ENCODE results near the gene DENND5B.
"Not testable (repeated sequence)": the region's sequence is repeated elsewhere in the genome, so short reads cannot be mapped to it uniquely, and the experiment has no call there.

DENND5B gene

GRCh38 chr12:31574367-31574766, 16.6 kb downstream of the DENND5B start:
- not testable (repeated sequence) for H3K27me3 ChIP-seq (ENCODE audit: control insufficient read depth in 1 of 2, insufficient read depth in 2 of 2, low read length in 2 of 2); H3K4me3 ChIP-seq (ENCODE audit: low read length in 2 of 2); H3K36me3 ChIP-seq (ENCODE audit: control insufficient read depth in 2 of 2, insufficient read depth in 2 of 2, low read length in 2 of 2); H3K9ac ChIP-seq (ENCODE audit: low read length in 2 of 2); H3K4me1 ChIP-seq (ENCODE audit: control insufficient read depth, insufficient read depth, low read length); H3K9me3 ChIP-seq (ENCODE audit: control insufficient read depth in 2 of 2, low read length in 2 of 2); H3K27ac ChIP-seq (ENCODE audit: low read length)

- no peak overlapping the region for H3K4me3 ChIP-seq (ENCODE audit: low read length in 2 of 2)
- H3K36me3 ChIP-seq (ENCODE audit: control insufficient read depth in 2 of 2, insufficient read depth in 2 of 2, low read length in 2 of 2): no peaks in the 10 kb centered on the region
- no peak overlapping the region for H3K9ac ChIP-seq (ENCODE audit: low read length in 2 of 2)
- H3K27ac ChIP-seq (ENCODE audit: low read length): no peak overlapping the region
- peaks cover 2% of the 10 kb centered on the region for H3K4me1 ChIP-seq (ENCODE audit: control insufficient read depth, insufficient read depth, low read length)
- H3K9me3 ChIP-seq (ENCODE audit: control insufficient read depth in 2 of 2, low read length in 2 of 2): no peaks in the 10 kb centered on the region
- no peaks in the 10 kb centered on the region for H3K27me3 ChIP-seq (ENCODE audit: control insufficient read depth in 1 of 2, insufficient read depth in 2 of 2, low read length in 2 of 2)
These were observed 17.9 kb downstream of the DENND5B start for GRCh38 chr12:31572900-31573600.

- Histone ChIP-seq H3K4me3 (ENCODE audit: low read length in 2 of 2) (no peak overlapping the region), H3K4me1 (ENCODE audit: control insufficient read depth, insufficient read depth, low read length) (peaks cover 2% of the 10 kb centered on the region), H3K36me3 (ENCODE audit: control insufficient read depth in 2 of 2, insufficient read depth in 2 of 2, low read length in 2 of 2) (no peaks in the 10 kb centered on the region), H3K9ac (ENCODE audit: low read length in 2 of 2) (no peak overlapping the region), H3K9me3 (ENCODE audit: control insufficient read depth in 2 of 2, low read length in 2 of 2) (no peaks in the 10 kb centered on the region), H3K27ac (ENCODE audit: low read length) (no peak overlapping the region), H3K27me3 (ENCODE audit: control insufficient read depth in 1 of 2, insufficient read depth in 2 of 2, low read length in 2 of 2) (no peaks in the 10 kb centered on the region)
These were observed 20.1 kb downstream of the DENND5B start for GRCh38 chr12:31570880-31571279.

- H3K4me3 ChIP-seq (ENCODE audit: low read length in 2 of 2); H3K4me1 ChIP-seq (ENCODE audit: control insufficient read depth, insufficient read depth, low read length); H3K9ac ChIP-seq (ENCODE audit: low read length in 2 of 2); H3K9me3 ChIP-seq (ENCODE audit: control insufficient read depth in 2 of 2, low read length in 2 of 2); H3K27me3 ChIP-seq (ENCODE audit: control insufficient read depth in 1 of 2, insufficient read depth in 2 of 2, low read length in 2 of 2); H3K36me3 ChIP-seq (ENCODE audit: control insufficient read depth in 2 of 2, insufficient read depth in 2 of 2, low read length in 2 of 2); H3K27ac ChIP-seq (ENCODE audit: low read length): not testable (repeated sequence)
These were observed 21.4 kb downstream of the DENND5B start for GRCh38 chr12:31569517-31569916.

- H3K36me3 ChIP-seq (ENCODE audit: control insufficient read depth in 2 of 2, insufficient read depth in 2 of 2, low read length in 2 of 2): no peaks in the 10 kb centered on the region
- H3K4me3 ChIP-seq (ENCODE audit: low read length in 2 of 2): no peak overlapping the region
- H3K9me3 ChIP-seq (ENCODE audit: control insufficient read depth in 2 of 2, low read length in 2 of 2): no peaks in the 10 kb centered on the region
- no peaks in the 10 kb centered on the region for H3K4me1 ChIP-seq (ENCODE audit: control insufficient read depth, insufficient read depth, low read length)
- no peak overlapping the region for H3K9ac ChIP-seq (ENCODE audit: low read length in 2 of 2)
- H3K27me3 ChIP-seq (ENCODE audit: control insufficient read depth in 1 of 2, insufficient read depth in 2 of 2, low read length in 2 of 2): no peaks in the 10 kb centered on the region
- H3K27ac ChIP-seq (ENCODE audit: low read length): no peak overlapping the region
These were observed 22.4 kb downstream of the DENND5B start for GRCh38 chr12:31568498-31568897.

- Histone ChIP-seq H3K27me3 (ENCODE audit: control insufficient read depth in 1 of 2, insufficient read depth in 2 of 2, low read length in 2 of 2) (no peaks in the 10 kb centered on the region), H3K4me1 (ENCODE audit: control insufficient read depth, insufficient read depth, low read length) (no peaks in the 10 kb centered on the region), H3K4me3 (ENCODE audit: low read length in 2 of 2) (no peak overlapping the region), H3K27ac (ENCODE audit: low read length) (no peak overlapping the region), H3K9ac (ENCODE audit: low read length in 2 of 2) (no peak overlapping the region), H3K36me3 (ENCODE audit: control insufficient read depth in 2 of 2, insufficient read depth in 2 of 2, low read length in 2 of 2) (no peaks in the 10 kb centered on the region), H3K9me3 (ENCODE audit: control insufficient read depth in 2 of 2, low read length in 2 of 2) (no peaks in the 10 kb centered on the region)
These were observed 23.9 kb downstream of the DENND5B start for GRCh38 chr12:31567029-31567428.

DNA sequence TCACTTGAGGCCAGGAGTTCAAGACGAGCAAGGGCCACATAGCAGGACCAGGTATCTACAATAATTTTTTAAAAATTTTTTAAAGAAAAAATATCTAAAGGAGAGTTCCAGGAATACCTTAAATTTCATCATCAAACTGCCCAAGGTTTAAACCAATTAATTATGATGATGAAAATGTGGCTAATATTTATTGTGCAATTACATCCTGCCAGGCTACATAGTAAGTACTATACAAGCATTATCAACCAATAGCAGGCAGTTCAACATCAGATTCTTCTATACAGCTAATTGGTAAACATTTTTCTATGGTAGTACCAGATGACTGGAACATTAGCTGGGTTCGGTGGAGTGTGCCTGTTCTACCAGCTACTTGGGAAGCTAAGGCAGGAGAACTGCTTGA, 24.4 kb downstream of the DENND5B start:
- no peak overlapping the region for H3K9ac ChIP-seq (ENCODE audit: low read length in 2 of 2)

DNA sequence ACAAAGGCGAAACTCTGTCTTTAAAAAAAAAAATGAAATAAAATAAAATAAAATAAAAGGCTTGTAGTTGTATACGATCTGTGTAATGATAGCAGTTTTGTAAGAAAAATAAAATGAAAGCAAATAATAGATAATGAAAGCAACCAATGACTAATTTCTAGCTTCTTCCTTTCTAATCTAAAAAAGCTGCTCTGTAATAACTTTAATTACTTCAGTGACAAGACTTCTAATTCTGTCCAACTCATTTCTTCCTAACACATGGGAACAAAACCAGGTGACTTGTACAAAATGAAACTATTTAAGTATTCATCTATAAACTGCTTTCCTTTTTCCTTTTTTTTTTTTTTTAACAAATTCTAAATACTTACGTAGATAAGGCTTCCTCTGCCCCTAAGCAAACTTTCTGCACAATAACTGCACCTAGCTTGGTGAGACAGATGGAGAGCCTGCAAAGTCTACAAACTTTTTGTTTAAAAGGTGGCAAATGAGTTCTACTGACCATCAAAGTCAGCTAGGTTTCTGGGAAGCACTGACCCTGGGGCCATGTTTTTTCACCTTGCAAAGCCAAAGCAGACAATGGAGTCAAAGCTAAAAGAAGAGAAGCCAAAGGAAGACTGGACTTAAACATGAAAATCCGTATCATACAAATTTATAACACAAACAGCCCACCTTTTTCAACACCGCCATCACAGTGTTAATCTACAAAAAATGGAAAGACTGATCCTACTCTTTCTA, 28.2 kb downstream of the DENND5B start:
- H3K4me3 ChIP-seq (ENCODE audit: low read length in 2 of 2): no peak overlapping the region
- no peaks in the 10 kb centered on the region for H3K9me3 ChIP-seq (ENCODE audit: control insufficient read depth in 2 of 2, low read length in 2 of 2)
- no peak overlapping the region for H3K9ac ChIP-seq (ENCODE audit: low read length in 2 of 2)
- no peaks in the 10 kb centered on the region for H3K36me3 ChIP-seq (ENCODE audit: control insufficient read depth in 2 of 2, insufficient read depth in 2 of 2, low read length in 2 of 2)
- H3K27me3 ChIP-seq (ENCODE audit: control insufficient read depth in 1 of 2, insufficient read depth in 2 of 2, low read length in 2 of 2): no peaks in the 10 kb centered on the region
- H3K4me1 ChIP-seq (ENCODE audit: control insufficient read depth, insufficient read depth, low read length): no peaks in the 10 kb centered on the region
- H3K27ac ChIP-seq (ENCODE audit: low read length): no peak overlapping the region

More for the DNA sequence above, 24.4 kb downstream of the DENND5B start:
- Histone ChIP-seq H3K27ac (ENCODE audit: low read length) (no peak overlapping the region), H3K4me1 (ENCODE audit: control insufficient read depth, insufficient read depth, low read length) (no peaks in the 10 kb centered on the region), H3K4me3 (ENCODE audit: low read length in 2 of 2) (no peak overlapping the region), H3K27me3 (ENCODE audit: control insufficient read depth in 1 of 2, insufficient read depth in 2 of 2, low read length in 2 of 2) (no peaks in the 10 kb centered on the region), H3K9me3 (ENCODE audit: control insufficient read depth in 2 of 2, low read length in 2 of 2) (no peaks in the 10 kb centered on the region), H3K36me3 (ENCODE audit: control insufficient read depth in 2 of 2, insufficient read depth in 2 of 2, low read length in 2 of 2) (no peaks in the 10 kb centered on the region)

DNA sequence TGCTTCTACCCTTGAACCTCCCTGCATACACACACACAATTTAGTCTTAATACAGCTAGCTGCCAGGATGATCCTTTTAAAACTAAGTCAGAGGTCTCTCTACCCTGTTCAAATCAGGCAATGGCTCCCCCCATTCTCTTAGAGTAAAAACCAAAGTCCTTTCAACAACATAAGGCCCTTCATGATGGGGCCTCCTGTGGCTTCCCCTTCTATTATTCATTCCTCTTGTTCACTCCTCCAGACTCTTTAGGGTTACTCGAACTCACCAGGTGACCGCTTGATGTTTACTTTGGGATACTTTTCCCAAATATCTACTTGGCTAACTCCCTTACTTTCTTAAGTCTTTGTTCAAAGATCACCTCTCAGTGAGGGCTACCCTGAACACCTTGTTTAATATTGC, 30.4 kb downstream of the DENND5B start:
- no peaks in the 10 kb centered on the region for H3K9me3 ChIP-seq (ENCODE audit: control insufficient read depth in 2 of 2, low read length in 2 of 2)
- no peaks in the 10 kb centered on the region for H3K4me1 ChIP-seq (ENCODE audit: control insufficient read depth, insufficient read depth, low read length)
- H3K27me3 ChIP-seq (ENCODE audit: control insufficient read depth in 1 of 2, insufficient read depth in 2 of 2, low read length in 2 of 2): no peaks in the 10 kb centered on the region
- no peak overlapping the region for H3K27ac ChIP-seq (ENCODE audit: low read length)
- H3K9ac ChIP-seq (ENCODE audit: low read length in 2 of 2): no peak overlapping the region
- H3K4me3 ChIP-seq (ENCODE audit: low read length in 2 of 2): no peak overlapping the region
- no peaks in the 10 kb centered on the region for H3K36me3 ChIP-seq (ENCODE audit: control insufficient read depth in 2 of 2, insufficient read depth in 2 of 2, low read length in 2 of 2)

- no peaks in the 10 kb centered on the region for H3K4me1 ChIP-seq (ENCODE audit: control insufficient read depth, insufficient read depth, low read length)
- H3K9ac ChIP-seq (ENCODE audit: low read length in 2 of 2): no peak overlapping the region
- H3K27ac ChIP-seq (ENCODE audit: low read length): no peak overlapping the region
- no peaks in the 10 kb centered on the region for H3K9me3 ChIP-seq (ENCODE audit: control insufficient read depth in 2 of 2, low read length in 2 of 2)
- H3K4me3 ChIP-seq (ENCODE audit: low read length in 2 of 2): no peak overlapping the region
- H3K27me3 ChIP-seq (ENCODE audit: control insufficient read depth in 1 of 2, insufficient read depth in 2 of 2, low read length in 2 of 2): no peaks in the 10 kb centered on the region
- no peaks in the 10 kb centered on the region for H3K36me3 ChIP-seq (ENCODE audit: control insufficient read depth in 2 of 2, insufficient read depth in 2 of 2, low read length in 2 of 2)
These were observed 32.4 kb downstream of the DENND5B start for GRCh38 chr12:31558521-31558920.

DNA sequence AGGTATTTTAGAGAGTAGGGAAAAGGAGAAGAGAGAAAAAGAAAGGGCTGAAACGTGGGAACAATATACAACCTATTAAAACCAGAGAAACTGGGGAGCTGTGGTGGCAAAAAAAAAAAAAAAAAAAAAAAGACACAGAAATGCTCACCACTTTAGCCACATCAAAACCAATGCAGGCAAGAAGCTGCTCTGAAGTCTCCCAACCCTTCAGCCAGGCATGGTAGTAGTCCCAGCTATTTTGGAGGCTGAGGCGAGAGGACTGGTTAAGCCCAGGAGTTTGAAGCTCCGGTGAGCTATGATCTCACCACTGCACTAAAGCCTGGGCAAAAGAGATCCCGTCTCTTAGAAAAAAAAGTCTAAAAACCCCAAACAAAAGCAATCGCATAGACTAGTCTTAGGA, 33.2 kb downstream of the DENND5B start:
- H3K9me3 ChIP-seq (ENCODE audit: control insufficient read depth in 2 of 2, low read length in 2 of 2): no peaks in the 10 kb centered on the region
- H3K4me1 ChIP-seq (ENCODE audit: control insufficient read depth, insufficient read depth, low read length): no peaks in the 10 kb centered on the region

More for the DNA sequence above, 33.2 kb downstream of the DENND5B start:
- no peaks in the 10 kb centered on the region for H3K27me3 ChIP-seq (ENCODE audit: control insufficient read depth in 1 of 2, insufficient read depth in 2 of 2, low read length in 2 of 2)
- no peak overlapping the region for H3K27ac ChIP-seq (ENCODE audit: low read length)
- no peaks in the 10 kb centered on the region for H3K36me3 ChIP-seq (ENCODE audit: control insufficient read depth in 2 of 2, insufficient read depth in 2 of 2, low read length in 2 of 2)
- no peak overlapping the region for H3K4me3 ChIP-seq (ENCODE audit: low read length in 2 of 2)
- no peak overlapping the region for H3K9ac ChIP-seq (ENCODE audit: low read length in 2 of 2)
